SU-DHL-6 (cell line): ENCODE data around the gene SLC38A9.

Experiments used
- H2AFZ ChIP-seq: fragments of 200-600 bp; sonication (generic); 2 replicates; pipeline ENCODE4 v1.6.1; 2014; ENCODE audit warnings: low read depth, mild to moderate bottlenecking, moderate library complexity, mixed read lengths, antibody characterized with exemption, low read length; ENCODE audit not compliant: severe bottlenecking
- H3F3A ChIP-seq: fragments of 200-600 bp; shearing (Covaris generic); 2 replicates; pipeline ENCODE4 v1.6.0; 2016; ENCODE audit warnings: antibody characterized with exemption, mild to moderate bottlenecking; ENCODE audit not compliant: insufficient read depth
- H3K27ac ChIP-seq: fragments of 200-600 bp; sonication (generic); 2 replicates; pipeline ENCODE4 v1.5.1; 2016; ENCODE audit warnings: low read depth, mild to moderate bottlenecking, low read length, moderate library complexity, mixed read lengths
- H3K27me3 ChIP-seq: fragments of 200-600 bp; sonication (generic), shearing (Covaris generic); 2 replicates; pipeline ENCODE4 v1.6.0; 2014; ENCODE audit warnings: mild to moderate bottlenecking, low read length
- H3K36me3 ChIP-seq: fragments of 200-600 bp; sonication (generic); 2 replicates; pipeline ENCODE4 v1.6.1; 2014; ENCODE audit warnings: mild to moderate bottlenecking, low read length, mixed read lengths
- H3K4me2 ChIP-seq: fragments of 300-600, 200-600 bp; shearing (Covaris generic), sonication (generic); 2 replicates; pipeline ENCODE4 v1.6.0; 2014; ENCODE audit warnings: low read length, low read depth, mild to moderate bottlenecking; ENCODE audit not compliant: poor library complexity, severe bottlenecking
- H3K4me3 ChIP-seq: fragments of 200-600 bp; sonication (generic); 2 replicates; pipeline ENCODE4 v1.5.1; 2014; ENCODE audit warnings: antibody characterized with exemption, low read length, mild to moderate bottlenecking, mixed read lengths; ENCODE audit not compliant: insufficient read depth, poor library complexity, severe bottlenecking
- H3K79me2 ChIP-seq: fragments of 200-600 bp; sonication (generic); 2 replicates; pipeline ENCODE4 v1.6.1; 2014; ENCODE audit warnings: mild to moderate bottlenecking, low read length, moderate library complexity; ENCODE audit not compliant: insufficient read depth
- H3K9ac ChIP-seq: fragments of 200-600 bp; sonication (generic); 2 replicates; pipeline ENCODE4 v1.7.0; 2014; ENCODE audit warnings: mild to moderate bottlenecking, low read length
- H3K9me2 ChIP-seq: fragments of 200-600 bp; sonication (generic); replicated peaks from 2 replicates; pipeline ENCODE4 v1.6.1; 2014; ENCODE audit warnings: low read length; ENCODE audit not compliant: insufficient read depth
- H3K9me3 ChIP-seq: fragments of 200-600 bp; sonication (generic); 2 replicates; pipeline ENCODE4 v1.6.1; 2014; ENCODE audit warnings: low read length, mixed read lengths; ENCODE audit not compliant: insufficient read depth
- H4K20me1 ChIP-seq: fragments of 200-600 bp; sonication (generic); 2 replicates; pipeline ENCODE4 v1.6.1; 2014; ENCODE audit warnings: low read depth, mild to moderate bottlenecking, antibody characterized with exemption, low read length, moderate library complexity, mixed read lengths
- EZH2phosphoT487 ChIP-seq: fragments of 200-600 bp; sonication (generic), shearing (Covaris generic); conservative IDR thresholded peaks from 2 replicates; pipeline ENCODE4 v1.6.1; 2018; ENCODE audit warnings: mild to moderate bottlenecking, antibody characterized with exemption, low read length, moderate library complexity, mixed read lengths
- TF ChIP-seq, protein P1 (sequence below): fragments of 200-600 bp; sonication (generic); IDR thresholded peaks from one replicate; pipeline ENCODE4 v1.5.1; 2017; ENCODE audit warnings: antibody characterized with exemption, mild to moderate bottlenecking, low read length, moderate library complexity; ENCODE audit not compliant: insufficient read depth, poor library complexity, severe bottlenecking

The SLC38A9 gene

DNA sequence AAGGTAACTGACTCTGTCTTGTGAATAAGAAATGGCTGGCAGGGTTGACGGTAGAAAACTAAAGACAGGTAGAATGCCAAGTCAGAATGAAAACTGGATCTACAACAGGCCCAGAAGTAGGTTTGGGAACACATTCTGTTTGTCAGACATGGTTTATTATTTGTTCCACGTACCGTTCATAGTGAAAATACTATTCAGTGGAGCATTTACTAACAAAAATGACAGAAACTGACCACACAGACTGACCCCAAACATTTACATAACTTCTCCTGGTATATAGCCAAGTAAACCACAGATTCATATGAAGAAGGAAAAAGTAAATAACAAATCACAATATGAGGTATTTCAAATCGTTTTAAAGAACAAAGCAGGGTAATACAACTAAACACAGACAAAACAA lies 73.7 kb downstream of the SLC38A9 start:
- Histone ChIP-seq H3K4me2 (no peak overlapping the region), H3K27me3 (no peaks in the 10 kb centered on the region), H3K9me3 (no peaks in the 10 kb centered on the region), H3K4me3 (no peak overlapping the region), H2AFZ (no peak overlapping the region), H3K27ac (no peak overlapping the region), H3K79me2 (no peaks in the 10 kb centered on the region), H4K20me1 (no peaks in the 10 kb centered on the region), H3K9me2 (no peaks in the 10 kb centered on the region), H3K36me3 (0 out of 2 replicates have a peak, but pooled peaks cover 3% of the 10 kb centered on the region), H3F3A (no peaks in the 10 kb centered on the region), H3K9ac (no peak overlapping the region)
- TF ChIP-seq EZH2phosphoT487 = no peak
- TF ChIP-seq, protein P1, sequence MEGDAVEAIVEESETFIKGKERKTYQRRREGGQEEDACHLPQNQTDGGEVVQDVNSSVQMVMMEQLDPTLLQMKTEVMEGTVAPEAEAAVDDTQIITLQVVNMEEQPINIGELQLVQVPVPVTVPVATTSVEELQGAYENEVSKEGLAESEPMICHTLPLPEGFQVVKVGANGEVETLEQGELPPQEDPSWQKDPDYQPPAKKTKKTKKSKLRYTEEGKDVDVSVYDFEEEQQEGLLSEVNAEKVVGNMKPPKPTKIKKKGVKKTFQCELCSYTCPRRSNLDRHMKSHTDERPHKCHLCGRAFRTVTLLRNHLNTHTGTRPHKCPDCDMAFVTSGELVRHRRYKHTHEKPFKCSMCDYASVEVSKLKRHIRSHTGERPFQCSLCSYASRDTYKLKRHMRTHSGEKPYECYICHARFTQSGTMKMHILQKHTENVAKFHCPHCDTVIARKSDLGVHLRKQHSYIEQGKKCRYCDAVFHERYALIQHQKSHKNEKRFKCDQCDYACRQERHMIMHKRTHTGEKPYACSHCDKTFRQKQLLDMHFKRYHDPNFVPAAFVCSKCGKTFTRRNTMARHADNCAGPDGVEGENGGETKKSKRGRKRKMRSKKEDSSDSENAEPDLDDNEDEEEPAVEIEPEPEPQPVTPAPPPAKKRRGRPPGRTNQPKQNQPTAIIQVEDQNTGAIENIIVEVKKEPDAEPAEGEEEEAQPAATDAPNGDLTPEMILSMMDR = no peak

- Histone ChIP-seq H3K36me3 (0 out of 2 replicates have a peak, but pooled peaks cover 3% of the 10 kb centered on the region), H3K9me2 (no peaks in the 10 kb centered on the region), H4K20me1 (no peaks in the 10 kb centered on the region), H3K79me2 (no peaks in the 10 kb centered on the region), H3F3A (no peaks in the 10 kb centered on the region), H3K4me3 (no peak overlapping the region), H3K27ac (no peak overlapping the region), H2AFZ (no peak overlapping the region), H3K27me3 (no peaks in the 10 kb centered on the region), H3K9ac (no peak overlapping the region), H3K9me3 (no peaks in the 10 kb centered on the region), H3K4me2 (no peak overlapping the region)
- TF ChIP-seq, protein P1 = no peak
- TF ChIP-seq EZH2phosphoT487 = no peak
Observed at GRCh38 chr5:55638051-55638450, 74.1 kb downstream of the SLC38A9 start.

DNA sequence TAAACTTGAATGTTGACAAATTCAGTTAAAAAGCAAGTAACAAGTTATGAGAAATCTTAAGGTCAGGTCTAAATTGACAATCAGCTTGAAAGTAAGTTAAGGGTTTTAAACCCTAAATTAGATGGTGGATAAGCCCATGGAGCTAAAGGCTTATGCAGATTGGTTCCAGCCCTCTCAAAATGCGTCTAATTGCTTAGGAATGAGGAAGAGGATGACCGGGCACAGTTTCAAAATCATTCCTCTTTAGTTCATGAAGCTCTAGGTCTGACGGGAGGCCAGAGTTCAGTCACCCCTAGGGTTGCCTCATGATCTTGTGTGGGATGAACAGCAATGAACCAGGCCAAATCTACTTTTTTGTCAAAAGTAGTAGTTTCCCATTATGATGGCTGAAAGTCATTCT lies 75.4 kb downstream of the SLC38A9 start:
- Histone ChIP-seq H3F3A (no peaks in the 10 kb centered on the region), H2AFZ (no peak overlapping the region), H3K4me2 (no peak overlapping the region), H3K4me3 (no peak overlapping the region), H4K20me1 (no peaks in the 10 kb centered on the region), H3K79me2 (no peaks in the 10 kb centered on the region), H3K36me3 (0 out of 2 replicates have a peak, but pooled peaks cover 3% of the 10 kb centered on the region), H3K9me3 (no peaks in the 10 kb centered on the region), H3K9ac (no peak overlapping the region), H3K27me3 (no peaks in the 10 kb centered on the region), H3K9me2 (no peaks in the 10 kb centered on the region), H3K27ac (no peak overlapping the region)
- no peak for TF ChIP-seq EZH2phosphoT487
- TF ChIP-seq, protein P1 = no peak

DNA sequence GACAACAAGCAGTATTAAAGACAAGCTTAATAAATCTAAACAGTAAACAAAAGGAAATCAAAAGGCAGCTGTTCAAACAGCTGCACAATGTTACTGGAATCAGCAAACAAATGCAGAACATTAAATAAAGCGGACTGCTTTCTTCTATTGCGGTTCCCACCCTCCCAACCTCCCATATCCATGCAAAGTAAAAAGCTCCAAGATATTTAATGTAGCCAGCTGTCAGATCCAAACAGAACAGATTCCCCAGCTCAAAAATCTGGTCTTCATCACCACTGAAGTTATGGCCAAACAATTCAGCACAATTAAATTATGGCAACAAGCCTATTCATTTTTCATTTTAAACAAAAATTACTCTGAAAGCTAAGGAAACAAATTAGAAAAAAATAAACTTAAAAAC lies 75.9 kb downstream of the SLC38A9 start:
- Histone ChIP-seq H3K9me3 (no peaks in the 10 kb centered on the region), H3K9me2 (no peaks in the 10 kb centered on the region), H3K27me3 (no peaks in the 10 kb centered on the region), H3F3A (no peaks in the 10 kb centered on the region), H3K79me2 (no peaks in the 10 kb centered on the region), H4K20me1 (no peaks in the 10 kb centered on the region), H3K4me2 (no peak overlapping the region), H2AFZ (no peak overlapping the region), H3K9ac (no peak overlapping the region), H3K27ac (no peak overlapping the region), H3K4me3 (no peak overlapping the region), H3K36me3 (0 out of 2 replicates have a peak, but pooled peaks cover 3% of the 10 kb centered on the region)
- TF ChIP-seq, protein P1 = no peak
- no peak for TF ChIP-seq EZH2phosphoT487
